ENCODE measurements around the gene HDLBP.

Gene HDLBP

GRCh38 chr2:241252778-241253475 lies 62.5 kb downstream of the HDLBP start:
- no peak for DNase-seq

DNA sequence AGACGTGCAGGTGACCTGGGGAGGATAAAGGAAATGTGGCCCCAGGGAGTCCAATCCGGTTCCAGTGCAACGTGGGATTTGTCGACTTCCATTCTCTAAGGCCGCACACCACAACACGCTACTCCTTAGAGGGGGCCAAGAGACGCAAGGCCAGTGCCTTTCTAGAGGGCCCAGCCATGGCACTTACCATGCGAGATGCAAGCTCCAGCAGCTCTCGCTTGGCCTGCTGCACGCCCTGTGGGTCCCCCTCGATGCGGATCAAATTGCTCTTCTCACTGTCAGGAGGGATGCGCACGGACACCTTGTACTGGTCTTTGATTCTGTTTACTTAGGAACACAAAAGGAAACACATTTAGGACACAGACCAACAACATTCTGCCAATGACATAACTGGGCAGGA lies 65.8 kb downstream of the HDLBP start:
- DNase-seq, result no peak

GRCh38 chr2:241248897-241249296 lies 66.6 kb downstream of the HDLBP start:
- no peak for DNase-seq

DNA sequence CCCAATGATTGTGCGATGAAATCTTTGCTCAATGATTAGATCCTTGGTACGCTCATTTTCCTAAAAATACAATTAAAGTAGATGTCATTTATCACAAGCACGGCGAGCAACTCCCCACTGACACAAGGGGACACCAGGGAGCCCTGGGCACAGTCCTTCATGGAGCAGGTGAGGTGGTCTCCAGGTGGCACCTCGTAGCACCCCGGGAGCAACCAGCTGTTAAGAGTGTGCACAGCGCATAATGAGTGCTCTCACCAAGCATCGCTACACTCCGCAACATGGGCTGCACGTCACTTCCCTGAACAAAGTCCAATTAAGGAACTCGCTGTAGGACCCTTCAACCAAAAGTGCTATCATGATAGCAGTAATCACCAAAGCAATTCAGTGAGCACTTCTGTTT lies 67.2 kb downstream of the HDLBP start:
- no peak for DNase-seq

GRCh38 chr2:241244368-241244767 lies 71.1 kb downstream of the HDLBP start:
- no peak for DNase-seq

GRCh38 chr2:241242306-241242705 lies 73.2 kb downstream of the HDLBP start:
- no peak for DNase-seq

- DNase-seq, result no peak
Measured at GRCh38 chr2:241241669-241242068, 73.8 kb downstream of the HDLBP start.

GRCh38 chr2:241240320-241241004 lies 75.0 kb downstream of the HDLBP start:
- no peak for DNase-seq

- DNase-seq, result no peak
Measured at GRCh38 chr2:241239552-241240202, 75.8 kb downstream of the HDLBP start.

- no peak for DNase-seq
Measured at GRCh38 chr2:241238693-241239198, 76.7 kb downstream of the HDLBP start.

DNA sequence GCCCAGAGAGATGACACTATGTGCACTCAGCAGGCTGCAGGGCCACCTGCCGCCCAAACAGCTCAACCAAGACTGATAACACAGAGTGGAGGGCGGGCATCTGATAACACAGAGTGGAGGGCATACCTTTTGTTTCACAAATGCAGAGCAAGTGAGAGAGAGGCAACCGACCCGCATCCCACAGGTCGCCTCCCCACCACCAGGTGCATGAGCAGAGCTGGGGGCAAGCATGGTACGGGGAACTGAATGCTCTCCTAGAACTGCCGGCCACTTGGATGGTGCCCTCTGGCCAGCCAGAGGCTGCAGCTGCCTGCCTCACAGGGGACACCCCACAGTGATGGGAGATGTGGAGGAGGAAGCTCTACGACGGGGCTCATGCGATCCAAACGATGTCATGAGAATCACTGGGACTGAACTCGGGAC lies 77.5 kb downstream of the HDLBP start:
- DNase-seq, result no peak

- DNase-seq, result no peak
Measured at GRCh38 chr2:241237047-241237446, 78.4 kb downstream of the HDLBP start.

DNA sequence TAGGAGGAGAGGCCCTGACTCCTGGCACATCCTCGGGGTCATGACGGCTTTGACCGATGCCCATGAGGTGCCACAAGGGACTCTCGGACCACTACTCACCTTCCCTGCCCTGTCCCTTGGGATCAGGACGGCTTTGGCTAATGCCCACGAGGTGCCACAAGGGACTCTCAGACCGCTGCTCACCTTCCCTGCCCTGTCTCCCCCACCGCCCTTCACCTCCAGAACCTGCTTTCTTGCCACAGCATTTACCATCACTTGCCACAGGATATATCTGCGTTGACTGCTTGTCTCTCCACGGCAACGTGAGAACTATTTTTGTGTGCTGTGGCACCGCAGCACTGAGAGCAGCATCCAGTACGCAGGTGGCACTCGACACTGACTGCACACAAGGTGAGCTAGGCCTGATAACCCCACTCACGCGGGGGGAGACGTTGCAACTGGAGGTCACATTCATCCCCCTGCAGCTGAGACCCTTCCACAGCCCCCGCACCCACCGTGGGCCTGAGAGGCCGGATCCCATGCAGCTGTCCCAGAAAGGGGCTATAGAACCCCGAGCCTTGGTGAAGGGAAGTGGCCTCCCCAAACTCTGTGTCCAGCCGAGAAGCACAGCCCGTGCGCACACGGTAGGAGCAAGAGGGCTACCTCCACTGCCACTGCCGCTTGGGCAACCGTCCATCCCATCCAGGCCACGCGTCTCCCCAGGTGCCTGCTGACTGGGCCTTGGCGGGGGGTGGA lies 79.4 kb downstream of the HDLBP start:
- DNase-seq, result no peak

- no peak for DNase-seq
Measured at GRCh38 chr2:241234962-241235740, 80.3 kb downstream of the HDLBP start.

DNA sequence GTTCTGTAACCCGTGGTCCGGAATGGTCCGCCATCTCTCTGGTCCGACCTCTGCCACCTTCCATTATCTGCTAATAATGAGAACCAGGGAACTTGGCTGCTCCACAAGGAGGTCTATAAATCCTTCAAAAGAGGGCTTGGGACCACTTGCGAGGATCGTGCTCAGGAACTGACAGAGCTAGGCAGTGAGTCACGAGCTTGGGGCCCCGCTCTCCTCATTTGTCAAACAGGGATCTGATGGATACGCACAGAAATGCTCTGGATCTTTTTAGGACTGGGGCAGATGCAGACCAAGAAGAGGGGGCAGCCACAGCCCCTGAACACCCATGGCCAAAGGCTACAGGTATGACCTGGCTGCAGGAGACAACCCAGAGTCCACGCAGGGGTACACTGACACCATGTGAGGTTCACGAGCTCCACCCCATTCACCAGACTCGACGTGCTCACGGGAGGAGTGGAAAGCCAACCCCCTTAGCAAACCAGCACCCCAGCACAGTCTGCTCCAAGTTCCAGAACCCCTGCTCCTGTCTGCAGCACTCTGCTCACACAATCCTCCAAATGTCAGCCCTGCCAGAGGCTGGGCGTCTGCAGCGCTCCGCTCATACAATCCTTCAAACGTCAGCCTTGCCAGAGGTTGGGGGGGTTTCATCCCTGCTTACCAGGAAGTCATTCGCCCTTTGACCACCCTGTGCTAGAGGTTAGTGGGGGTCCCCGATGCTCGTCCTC lies 81.2 kb downstream of the HDLBP start:
- DNase-seq, result no peak

DNA sequence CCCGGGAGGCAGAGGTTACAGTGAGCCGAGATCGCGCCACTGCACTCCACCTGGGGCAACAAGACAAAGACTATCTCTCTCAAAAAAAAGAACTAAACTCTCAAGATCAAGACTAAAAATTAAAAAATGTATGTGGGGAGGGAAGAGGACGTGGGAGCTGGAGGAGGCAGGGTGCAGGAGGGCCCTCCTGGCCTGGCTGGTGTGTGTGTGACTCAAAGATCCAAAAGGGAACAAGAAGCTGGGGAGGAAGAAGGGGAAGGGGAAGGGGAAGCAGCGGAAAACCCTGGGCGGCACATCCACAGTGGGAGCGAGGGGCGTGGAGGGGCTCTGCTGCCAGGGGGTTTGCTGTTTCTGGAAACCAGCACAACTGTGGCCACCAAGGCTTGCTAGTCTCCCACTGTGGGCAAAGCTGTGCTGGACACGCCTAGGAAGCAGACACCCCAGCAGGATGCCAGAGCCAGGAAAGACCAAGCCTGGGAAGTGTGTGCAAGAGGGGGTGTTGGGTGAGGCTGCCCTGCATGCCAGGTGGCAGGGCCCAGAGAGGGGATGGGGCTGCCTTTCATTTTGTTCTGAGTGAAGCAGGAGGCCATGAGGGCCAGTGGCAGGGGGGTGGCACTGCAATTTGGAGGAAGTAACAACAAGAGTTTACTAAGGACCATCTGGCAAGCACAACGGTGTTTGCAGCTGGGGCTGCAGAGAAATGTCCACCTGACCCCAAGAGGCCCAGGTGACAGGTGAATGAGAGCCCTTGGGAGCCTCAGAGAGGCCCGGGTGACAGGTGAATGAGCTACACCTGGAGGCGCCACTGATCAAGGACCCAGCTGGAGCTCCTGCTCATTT lies 82.5 kb downstream of the HDLBP start:
- DNase-seq, result no peak

DNA sequence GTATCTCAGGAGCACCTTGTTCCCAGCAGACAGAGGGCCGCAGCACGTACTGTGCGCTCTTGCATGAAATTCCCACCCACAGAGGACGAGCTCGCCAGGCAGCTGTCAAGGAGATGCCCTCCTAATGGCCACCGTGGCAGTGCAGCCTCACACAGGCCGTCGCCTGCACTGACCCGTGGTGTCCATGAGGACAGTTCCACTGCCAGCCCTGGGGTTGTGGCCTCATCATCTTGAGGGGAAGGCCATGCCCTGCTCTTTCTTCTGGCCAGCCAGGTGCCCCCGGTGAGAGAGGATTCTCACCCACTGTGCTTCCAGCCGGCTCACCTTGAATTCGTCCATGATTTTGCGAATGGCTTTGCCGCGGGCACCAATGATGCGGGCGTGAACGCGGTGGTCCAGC lies 85.0 kb downstream of the HDLBP start:
- no peak for DNase-seq

DNA sequence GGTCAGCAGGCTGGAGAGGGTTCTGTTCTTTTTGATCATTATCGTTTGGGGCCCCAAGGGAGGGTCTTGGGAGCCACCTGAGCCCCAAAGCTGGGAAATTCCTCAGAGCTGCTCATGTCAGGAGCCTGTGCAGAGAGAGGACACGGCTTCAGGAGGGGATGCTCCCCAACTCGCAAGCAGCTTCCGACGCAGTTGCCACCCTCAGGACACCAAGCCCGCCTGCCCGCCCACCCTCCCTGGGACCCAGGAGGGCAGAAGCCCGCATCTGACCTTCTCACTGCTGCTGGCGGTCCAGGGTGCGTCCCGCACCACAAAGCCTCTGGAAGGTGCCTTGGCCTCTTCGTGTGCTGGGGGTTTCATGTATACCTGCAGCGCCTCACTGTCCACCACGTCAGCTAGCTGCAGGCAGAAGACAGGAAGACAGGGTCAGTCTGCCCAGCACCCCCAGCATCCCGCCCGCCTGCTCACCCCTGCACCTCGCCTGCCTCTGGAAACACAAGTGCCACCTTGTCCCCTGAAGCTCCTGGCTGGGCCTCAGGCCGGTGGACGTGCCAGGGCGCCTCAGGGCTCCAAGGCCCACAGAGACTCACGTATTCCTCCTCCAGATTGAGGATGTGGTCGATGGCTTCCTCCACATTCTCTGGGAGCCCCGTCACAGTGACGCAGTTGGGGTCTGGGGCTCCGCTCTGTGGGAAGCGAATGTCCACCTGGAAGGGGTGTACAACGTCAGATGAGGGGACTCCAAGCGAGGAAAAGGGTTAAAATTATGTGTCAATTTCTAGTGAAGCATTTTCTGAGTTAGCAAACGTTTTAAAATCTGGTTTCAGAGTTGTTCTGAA lies 85.7 kb downstream of the HDLBP start:
- DNase-seq, result no peak

GRCh38 chr2:241228860-241229516 lies 86.5 kb downstream of the HDLBP start:
- DNase-seq, result no peak

Data from NCI-H2171 treated with DMSO at 0.1 percent for 48 hours (cell line).